Breast epithelium (tissue), 3 donors: ENCODE measurements around the gene CCPG1.

Experiments
- POLR2A ChIP-seq: fragments of 450-650 bp; IDR thresholded peaks from one replicate; pipeline ENCODE4 v1.6.1; 2016; ENCODE audit warnings: antibody characterized with exemption, mild to moderate bottlenecking, moderate library complexity
- POLR2AphosphoS5 ChIP-seq, 3 donors: sonication (generic); formaldehyde crosslinking; IDR thresholded peaks; one replicate each; pipeline ENCODE4 v1.6.1; 2017; ENCODE audit warnings: antibody characterized with exemption in 3 of 3

DNA sequence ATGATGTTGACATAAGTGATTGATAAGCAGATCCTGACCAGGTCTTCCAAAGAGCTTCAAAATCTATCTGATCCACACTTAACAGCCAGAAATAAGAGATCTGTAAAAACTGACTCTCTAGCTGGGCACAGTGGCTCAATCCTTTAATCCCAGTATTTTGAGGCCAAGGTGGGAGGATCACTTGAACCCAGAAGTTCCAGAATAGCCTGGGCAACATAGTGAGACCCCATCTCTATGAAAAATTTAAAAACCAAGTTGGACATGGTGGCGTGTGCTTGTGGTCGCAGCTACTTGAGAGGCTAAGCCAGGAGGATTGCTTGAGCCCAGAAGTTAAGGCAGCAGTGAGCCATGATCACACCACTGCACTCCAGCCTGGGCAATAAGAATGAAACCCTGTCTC, 45.5 kb downstream of the CCPG1 start:
- TF ChIP-seq POLR2AphosphoS5 (IDR thresholded peaks at IDR 0.05) (no peak), POLR2A (no peak)
